ACC112 (cell line): ENCODE measurements around the gene RIMBP3C.
"Not testable (repeated sequence)": the region's sequence is repeated elsewhere in the genome, so short reads cannot be mapped to it uniquely, and the experiment has no call there.

ENCODE experiments used
- H2AFZ ChIP-seq: fragments of 200-600 bp; sonication (generic); one replicate; pipeline ENCODE4 v1.6.0; 2017; ENCODE audit warnings: antibody characterized with exemption, low read length; ENCODE audit not compliant: unreplicated experiment
- H3K27ac ChIP-seq: fragments of 200-600 bp; sonication (generic); 2 replicates; pipeline ENCODE4 v1.5.1; 2014; ENCODE audit warnings: low read depth, mild to moderate bottlenecking, antibody characterized with exemption, low read length, moderate library complexity
- H3K27me3 ChIP-seq: fragments of 200-600 bp; sonication (generic); 2 replicates; pipeline ENCODE4 v1.6.1; 2014; ENCODE audit warnings: mild to moderate bottlenecking, antibody characterized with exemption, low read length, moderate library complexity, mixed read lengths; ENCODE audit not compliant: insufficient read depth
- H3K36me3 ChIP-seq: fragments of 200-600 bp; sonication (generic); 2 replicates; pipeline ENCODE4 v1.6.1; 2016; ENCODE audit warnings: mild to moderate bottlenecking, antibody characterized with exemption, low read length, moderate library complexity, mixed read lengths; ENCODE audit not compliant: insufficient read depth
- H3K4me1 ChIP-seq: fragments of 200-600 bp; sonication (generic); one replicate; pipeline ENCODE4 v1.6.1; 2016; ENCODE audit warnings: low read length, mixed read lengths; ENCODE audit not compliant: insufficient read depth, unreplicated experiment, control insufficient read depth
- H3K4me3 ChIP-seq: fragments of 200-600 bp; sonication (generic); 2 replicates; pipeline ENCODE4 v1.5.1; 2014; ENCODE audit warnings: mild to moderate bottlenecking, low read depth, low read length
- H3K79me2 ChIP-seq: fragments of 200-600 bp; sonication (generic); one replicate; pipeline ENCODE4 v1.6.0; 2016; ENCODE audit warnings: low read length; ENCODE audit not compliant: control insufficient read depth, unreplicated experiment, insufficient read depth

RIMBP3C gene

DNA sequence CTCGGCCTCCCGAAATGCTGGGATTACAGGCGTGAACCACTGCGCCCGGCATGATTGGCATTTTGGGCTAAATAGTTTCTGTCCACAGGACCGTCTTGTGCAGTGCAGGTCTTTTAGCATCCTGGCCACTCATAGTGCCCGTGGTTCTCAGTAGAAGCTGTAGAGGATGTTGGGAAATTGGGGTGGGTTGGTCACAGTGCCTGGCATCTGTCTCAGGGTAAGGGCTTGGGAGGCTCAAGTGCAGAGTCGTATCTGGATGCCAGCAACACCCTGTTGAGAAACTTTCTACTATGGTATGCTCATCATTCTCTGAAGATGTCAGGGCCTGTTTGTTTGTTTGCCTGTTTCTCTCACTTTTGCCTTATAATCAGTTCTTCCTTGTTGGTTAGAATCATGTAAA lies 38.1 kb upstream of the RIMBP3C start:
- H3K36me3 ChIP-seq, result no peaks in the 10 kb centered on the region
- no peaks in the 10 kb centered on the region for H3K27me3 ChIP-seq
- H3K4me1 ChIP-seq, result no peaks in the 10 kb centered on the region
- H3K4me3 ChIP-seq, result no peak overlapping the region
- H2AFZ ChIP-seq, result no peak overlapping the region
- no peak overlapping the region for H3K27ac ChIP-seq
- H3K79me2 ChIP-seq, result peaks cover 75% of the 10 kb centered on the region

DNA sequence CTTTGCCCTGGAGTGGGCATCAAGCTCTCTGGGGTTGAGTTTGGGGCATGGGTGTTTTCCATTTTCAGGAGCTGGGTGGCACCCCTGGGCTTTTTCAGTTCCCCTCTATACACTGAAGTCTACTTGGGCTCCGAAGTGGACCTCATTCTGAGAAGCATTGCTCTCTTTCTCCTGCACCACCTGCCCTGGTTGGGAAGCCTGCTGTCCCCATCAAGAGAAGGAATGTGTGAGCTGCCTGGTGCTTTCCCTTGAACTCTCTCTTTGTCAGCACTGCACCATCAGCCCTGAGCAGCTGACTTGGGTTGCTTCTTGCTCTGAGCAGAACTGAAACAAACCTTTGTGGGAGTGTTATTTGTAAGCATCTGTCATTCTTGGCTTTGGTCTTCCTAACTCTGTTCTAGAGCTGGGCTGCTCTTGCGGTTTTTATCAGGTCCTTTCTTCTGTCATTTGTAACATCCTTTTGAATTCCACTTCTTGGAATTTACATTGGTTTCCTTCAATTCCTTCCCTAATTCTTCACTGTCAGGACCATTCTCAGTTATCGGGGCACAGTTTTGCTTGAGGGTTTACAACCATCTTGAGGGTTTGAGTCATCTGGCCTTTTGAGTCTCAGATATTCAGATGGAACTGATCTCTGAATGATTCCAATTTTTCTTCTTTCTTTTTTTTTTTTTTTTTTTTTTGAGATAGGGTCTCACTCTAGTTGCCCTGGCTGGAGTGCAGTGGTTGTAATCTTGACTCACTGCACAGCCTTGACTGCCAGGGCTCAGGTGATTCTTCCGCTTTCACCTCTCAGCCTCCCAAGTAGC lies 36.7 kb upstream of the RIMBP3C start:
- H3K79me2 ChIP-seq, result peaks cover 69% of the 10 kb centered on the region
- H3K4me3 ChIP-seq, result no peak overlapping the region
- H2AFZ ChIP-seq, result no peak overlapping the region
- H3K36me3 ChIP-seq, result no peaks in the 10 kb centered on the region
- no peaks in the 10 kb centered on the region for H3K27me3 ChIP-seq
- H3K27ac ChIP-seq, result no peak overlapping the region
- no peaks in the 10 kb centered on the region for H3K4me1 ChIP-seq

GRCh38 chr22:21585389-21585788 lies 34.1 kb upstream of the RIMBP3C start:
- Histone ChIP-seq H3K4me3 (no peak overlapping the region), H3K36me3 (no peaks in the 10 kb centered on the region), H3K4me1 (no peaks in the 10 kb centered on the region), H2AFZ (no peak overlapping the region), H3K79me2 (peaks cover 71% of the 10 kb centered on the region), H3K27me3 (no peaks in the 10 kb centered on the region), H3K27ac (no peak overlapping the region)

DNA sequence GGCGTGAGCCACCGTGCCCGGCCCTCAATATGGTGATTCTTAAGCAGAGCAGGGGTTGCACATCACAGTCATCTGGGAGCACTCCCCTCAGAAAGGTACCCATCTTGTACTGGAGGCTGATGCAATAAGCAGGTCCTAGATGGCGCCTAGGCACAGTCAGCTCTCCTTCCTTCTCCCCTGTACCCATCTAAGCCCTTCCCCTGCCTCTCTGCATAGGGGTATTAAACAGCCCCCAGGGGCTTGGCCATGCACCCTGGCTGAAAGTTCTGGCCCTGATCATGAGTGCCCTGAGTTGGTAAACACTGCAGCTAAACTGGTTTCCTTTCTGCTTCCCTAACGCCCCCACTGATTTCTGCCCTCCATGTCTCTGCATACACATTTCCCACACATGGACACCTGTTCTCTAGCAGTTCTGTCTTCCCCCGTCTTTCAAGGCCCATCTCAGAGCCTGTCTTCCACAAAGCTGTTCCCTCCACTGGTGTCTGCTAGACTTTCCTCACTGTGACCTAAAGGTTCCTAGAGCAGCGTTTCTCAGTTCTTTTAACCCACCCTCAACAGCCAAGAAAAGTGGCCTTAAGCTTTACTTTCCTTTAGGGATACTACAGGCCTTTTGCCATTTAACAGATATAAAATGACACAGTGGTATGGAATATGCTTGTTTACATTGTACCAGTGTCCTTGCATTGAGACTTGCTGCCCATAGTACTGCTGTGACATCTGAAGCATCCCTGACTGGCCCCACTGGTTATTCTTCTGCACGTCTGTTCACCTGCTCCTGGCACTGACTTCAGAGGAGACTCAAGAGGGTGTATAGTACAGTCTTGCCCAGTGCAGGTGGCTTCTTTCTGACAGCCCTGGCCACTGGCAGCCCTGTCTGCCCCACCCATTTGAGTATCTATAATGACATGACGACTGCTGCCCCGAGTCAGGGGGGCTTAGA lies 31.8 kb upstream of the RIMBP3C start:
- Histone ChIP-seq H3K4me3 (no peak overlapping the region), H3K27ac (no peak overlapping the region), H2AFZ (no peak overlapping the region), H3K79me2 (peaks cover 77% of the 10 kb centered on the region), H3K36me3 (no peaks in the 10 kb centered on the region), H3K27me3 (no peaks in the 10 kb centered on the region), H3K4me1 (no peaks in the 10 kb centered on the region)

DNA sequence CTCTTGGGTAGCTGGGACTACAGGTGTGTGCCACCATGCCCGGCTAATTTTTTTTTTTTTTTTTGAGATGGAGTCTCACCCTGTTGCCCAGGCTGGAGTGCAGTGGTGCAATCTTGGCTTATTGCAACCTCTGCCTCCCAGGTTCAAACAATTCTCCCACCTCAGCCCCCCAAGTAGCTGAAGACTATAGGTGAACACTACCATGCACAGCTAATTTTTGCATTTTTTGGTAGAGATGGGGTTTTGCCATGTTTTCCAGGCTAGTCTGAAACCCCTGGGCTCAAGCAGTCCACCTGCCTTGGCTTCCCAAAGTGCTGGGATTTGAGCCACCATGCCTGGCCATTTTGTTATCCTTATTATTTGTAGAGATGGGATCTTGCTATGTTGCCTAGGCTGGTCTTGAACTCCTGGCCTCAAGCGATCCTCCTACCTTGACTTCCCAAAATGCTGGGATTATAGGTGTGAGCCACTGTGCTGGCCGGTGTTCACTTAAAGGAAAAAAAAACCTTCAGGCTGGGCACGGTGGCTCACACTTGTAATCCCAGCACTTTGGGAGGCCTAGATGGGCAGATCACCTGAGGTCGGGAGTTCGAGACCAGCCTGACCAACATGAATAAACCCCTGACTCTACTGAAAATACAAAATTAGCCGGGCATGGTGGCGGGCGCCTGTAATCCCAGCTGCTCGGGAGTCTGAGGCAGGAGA lies 29.9 kb upstream of the RIMBP3C start:
- not testable (repeated sequence) for H3K27me3 ChIP-seq, H3K36me3 ChIP-seq, H2AFZ ChIP-seq, H3K4me3 ChIP-seq, H3K4me1 ChIP-seq, H3K27ac ChIP-seq
- peaks cover 84% of the 10 kb centered on the region for H3K79me2 ChIP-seq

- H3K79me2 ChIP-seq, result peaks cover 84% of the 10 kb centered on the region
- not testable (repeated sequence) for H3K36me3 ChIP-seq, H3K27ac ChIP-seq, H3K4me3 ChIP-seq, H3K4me1 ChIP-seq, H2AFZ ChIP-seq, H3K27me3 ChIP-seq
Measured at GRCh38 chr22:21580623-21581007, 29.4 kb upstream of the RIMBP3C start.

- H3K79me2 ChIP-seq, result peaks cover 80% of the 10 kb centered on the region
- no peaks in the 10 kb centered on the region for H3K36me3 ChIP-seq
- no peak overlapping the region for H3K27ac ChIP-seq
- peaks cover 1% of the 10 kb centered on the region for H3K4me1 ChIP-seq
- H3K27me3 ChIP-seq, result no peaks in the 10 kb centered on the region
- H3K4me3 ChIP-seq, result no peak overlapping the region
- no peak overlapping the region for H2AFZ ChIP-seq
Measured at GRCh38 chr22:21579474-21579851, 28.2 kb upstream of the RIMBP3C start.

- Histone ChIP-seq H3K4me3 (no peak overlapping the region), H2AFZ (no peak overlapping the region), H3K36me3 (no peaks in the 10 kb centered on the region), H3K27me3 (no peaks in the 10 kb centered on the region), H3K4me1 (peaks cover 30% of the 10 kb centered on the region), H3K79me2 (peaks cover 88% of the 10 kb centered on the region), H3K27ac (no peak overlapping the region)
Measured at GRCh38 chr22:21573750-21574494, 22.7 kb upstream of the RIMBP3C start.

DNA sequence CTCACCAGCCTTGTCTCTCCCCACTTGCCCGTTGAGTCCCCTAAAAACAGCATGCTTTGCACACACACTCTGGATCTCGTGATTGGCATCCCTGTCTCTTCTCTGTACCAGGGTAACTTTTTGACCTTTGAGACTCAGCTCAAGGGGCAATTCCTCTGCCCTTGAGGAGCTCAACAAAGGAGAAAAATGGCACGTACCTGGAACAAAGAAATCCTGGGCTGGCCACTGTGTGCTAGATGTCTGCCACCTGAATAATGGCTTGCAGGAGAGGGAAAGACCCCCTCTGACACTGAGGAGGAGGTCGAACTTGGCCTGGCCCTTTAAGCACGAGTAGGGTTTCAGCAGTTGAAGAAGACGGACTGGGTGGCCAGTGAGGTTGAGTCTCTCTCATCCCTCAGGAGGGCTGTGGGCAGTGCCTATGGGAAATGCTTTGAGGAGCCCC lies 22.1 kb upstream of the RIMBP3C start:
- no peak overlapping the region for H3K4me3 ChIP-seq
- no peak overlapping the region for H3K27ac ChIP-seq
- H3K79me2 ChIP-seq, result peaks cover 90% of the 10 kb centered on the region
- H3K36me3 ChIP-seq, result no peaks in the 10 kb centered on the region
- peaks cover 30% of the 10 kb centered on the region for H3K4me1 ChIP-seq
- H2AFZ ChIP-seq, result no peak overlapping the region
- H3K27me3 ChIP-seq, result no peaks in the 10 kb centered on the region

- peaks cover 30% of the 10 kb centered on the region for H3K4me1 ChIP-seq
- H3K36me3 ChIP-seq, result no peaks in the 10 kb centered on the region
- no peaks in the 10 kb centered on the region for H3K27me3 ChIP-seq
- H2AFZ ChIP-seq, result no peak overlapping the region
- H3K27ac ChIP-seq, result no peak overlapping the region
- peaks cover 84% of the 10 kb centered on the region for H3K79me2 ChIP-seq
- no peak overlapping the region for H3K4me3 ChIP-seq
Measured at GRCh38 chr22:21571679-21572078, 20.4 kb upstream of the RIMBP3C start.
